ENCODE data around the gene TNFRSF8.

Gene TNFRSF8

DNA sequence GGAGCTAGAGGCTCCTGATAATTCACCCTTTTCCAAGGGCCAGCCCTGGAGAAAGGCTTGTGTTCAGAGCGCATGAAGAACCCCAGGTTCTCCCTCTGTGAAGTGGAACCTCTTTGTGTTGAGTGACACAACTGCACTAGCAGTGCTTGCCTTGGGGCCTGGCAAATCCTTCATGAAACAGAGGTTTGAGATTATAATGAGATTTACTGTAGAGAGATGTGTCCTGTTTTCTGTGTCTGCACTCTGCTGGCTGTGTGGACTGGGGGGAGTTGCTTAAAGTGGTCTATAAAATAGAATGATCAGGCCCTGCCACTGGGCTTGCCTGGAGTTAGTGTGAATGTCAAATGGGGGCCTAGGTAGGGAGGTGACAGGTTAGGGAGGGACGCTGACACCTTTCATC, 92.2 kb downstream of the TNFRSF8 start:
- no peak overlapping the region for H3K4me3 ChIP-seq (ENCODE audit: control insufficient read depth, low read depth, low read length)
- no peak for TF ChIP-seq CTCF (IDR thresholded peaks at IDR 0.05; ENCODE audit: control insufficient read depth, insufficient read depth, low read depth, low read length, missing control alignments)
- no peak for DNase-seq (ENCODE audit: low read depth)

- TF ChIP-seq CTCF (IDR thresholded peaks at IDR 0.05; ENCODE audit: control insufficient read depth, insufficient read depth, low read depth, low read length, missing control alignments) = no peak
- no peak overlapping the region for H3K4me3 ChIP-seq (ENCODE audit: control insufficient read depth, low read depth, low read length)
- no peak for DNase-seq (ENCODE audit: low read depth)
Observed at GRCh38 chr1:12157366-12158231, 94.5 kb downstream of the TNFRSF8 start.

DNA sequence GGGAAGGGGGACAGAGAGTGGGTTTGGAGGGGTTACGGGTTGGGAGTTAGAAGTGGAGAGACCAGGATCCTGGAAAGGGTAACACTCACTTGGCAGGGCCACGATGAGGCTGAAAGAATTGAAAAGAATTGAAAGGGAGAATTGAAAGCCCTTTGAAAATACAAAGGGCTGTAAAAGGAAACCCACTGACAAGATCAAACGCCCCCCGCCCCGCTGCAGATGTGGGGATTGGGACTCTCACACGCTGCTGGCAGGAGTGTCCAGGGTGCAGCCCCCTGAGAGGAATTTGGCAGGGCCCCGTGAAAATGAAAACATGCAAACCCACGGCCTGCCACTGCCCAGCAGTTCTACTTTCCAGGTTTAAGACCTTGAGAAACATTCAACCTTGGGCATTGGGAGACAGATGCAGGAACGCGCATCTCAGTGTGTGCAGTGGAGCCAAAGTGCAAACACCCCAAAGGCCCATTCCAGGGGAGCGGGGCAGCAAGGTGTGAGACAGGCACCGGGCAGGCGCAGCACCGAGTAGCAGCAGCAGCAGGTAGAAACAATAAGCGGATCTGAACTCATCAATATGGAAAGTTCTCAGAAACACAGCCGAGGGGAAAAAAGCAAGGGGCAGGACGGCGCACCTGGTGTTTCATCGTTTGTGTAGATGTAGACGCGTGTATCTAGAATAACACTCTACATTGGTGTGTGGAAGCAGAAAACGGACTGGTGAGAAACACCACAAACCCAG, 95.4 kb downstream of the TNFRSF8 start:
- no peak for TF ChIP-seq CTCF (IDR thresholded peaks at IDR 0.05; ENCODE audit: control insufficient read depth, insufficient read depth, low read depth, low read length, missing control alignments)
- H3K4me3 ChIP-seq (ENCODE audit: control insufficient read depth, low read depth, low read length) = no peak overlapping the region
- DNase-seq (ENCODE audit: low read depth) = no peak

DNA sequence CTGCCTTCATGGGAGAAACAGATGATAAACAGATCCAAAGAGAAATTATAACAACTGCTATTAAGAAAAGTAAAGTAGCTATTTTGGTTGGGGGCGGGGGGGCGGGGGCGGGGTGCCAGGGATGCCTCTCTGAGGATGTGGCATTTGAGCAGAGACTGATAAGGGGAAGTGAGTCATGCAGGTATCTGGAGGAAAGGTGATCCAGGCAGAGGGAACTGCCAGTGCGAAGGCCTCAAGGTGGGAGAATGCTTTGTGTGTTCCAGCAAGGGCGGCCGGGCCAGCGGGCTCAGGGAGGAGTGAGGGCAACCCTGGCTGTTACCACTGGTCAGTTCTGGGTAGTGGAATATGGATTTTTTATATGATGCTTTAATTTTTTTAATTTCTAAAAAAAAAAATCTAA, 96.7 kb downstream of the TNFRSF8 start:
- no peak for TF ChIP-seq CTCF (IDR thresholded peaks at IDR 0.05; ENCODE audit: control insufficient read depth, insufficient read depth, low read depth, low read length, missing control alignments)
- H3K4me3 ChIP-seq (ENCODE audit: control insufficient read depth, low read depth, low read length) = no peak overlapping the region
- no peak for DNase-seq (ENCODE audit: low read depth)

- no peak overlapping the region for H3K4me3 ChIP-seq (ENCODE audit: control insufficient read depth, low read depth, low read length)
- DNase-seq (ENCODE audit: low read depth) = no peak
Observed at GRCh38 chr1:12161324-12161661, 98.2 kb downstream of the TNFRSF8 start.

More at GRCh38 chr1:12161324-12161661, 98.2 kb downstream of the TNFRSF8 start:
- no peak for TF ChIP-seq CTCF (IDR thresholded peaks at IDR 0.05; ENCODE audit: control insufficient read depth, insufficient read depth, low read depth, low read length, missing control alignments)

Data from AG09309 (cell line).